Activated CD8-positive, alpha-beta memory T cell treated with anti-CD3 and anti-CD28 coated beads, Interleukin-2, amount 10 ng/mL, durations not matched to agents 7 days and 5 days (primary cell): ENCODE measurements around the gene PAPLN. TPM values are rescaled to one million over a fixed set of nuclear protein-coding genes. Genes with fewer than 3 reads are reported as not detected.
"Not testable (repeated sequence)": the region's sequence is repeated elsewhere in the genome, so short reads cannot be mapped to it uniquely, and the experiment has no call there.

Experiments used
- ATAC-seq: fragments of 150-1000 bp; cut with Tn5 transposase; one replicate; pipeline ENCODE4 v1.10.0; 2021; ENCODE audit warnings: moderate library complexity
- CTCF ChIA-PET: fragments of 350-600 bp; sonication (Branson Sonifier 250); formaldehyde crosslinking; loops from one replicate; lab custom pipeline; 2021; ENCODE audit warnings: antibody characterized with exemption; lab: Charles Lee
- DNase-seq: peaks from one replicate; pipeline ENCODE4 v3.0.0-alpha.2; 2020
- H3K27ac Mint-ChIP-seq: one replicate; pipeline ENCODE4 v1.8.0; 2021; ENCODE audit warnings: mild to moderate bottlenecking, mixed read lengths
- H3K27me3 Mint-ChIP-seq: one replicate; pipeline ENCODE4 v1.8.0; 2021; ENCODE audit warnings: mixed read lengths
- H3K36me3 Mint-ChIP-seq: one replicate; pipeline ENCODE4 v1.8.0; 2021; ENCODE audit warnings: mild to moderate bottlenecking, mixed read lengths
- H3K4me1 Mint-ChIP-seq: one replicate; pipeline ENCODE4 v1.8.0; 2021; ENCODE audit warnings: mixed read lengths
- H3K4me3 Mint-ChIP-seq: one replicate; pipeline ENCODE4 v1.8.0; 2021; ENCODE audit warnings: mild to moderate bottlenecking, moderate library complexity, mixed read lengths
- H3K9me3 Mint-ChIP-seq: one replicate; pipeline ENCODE4 v1.8.0; 2022; ENCODE audit warnings: low read depth, mixed read lengths
- total RNA-seq, 2 experiments: library from RNA; stranded (reverse); gene quantifications; one replicate each; pipeline ENCODE4 v1.2.3, GENCODE V29; 2021

The PAPLN gene, protein sequence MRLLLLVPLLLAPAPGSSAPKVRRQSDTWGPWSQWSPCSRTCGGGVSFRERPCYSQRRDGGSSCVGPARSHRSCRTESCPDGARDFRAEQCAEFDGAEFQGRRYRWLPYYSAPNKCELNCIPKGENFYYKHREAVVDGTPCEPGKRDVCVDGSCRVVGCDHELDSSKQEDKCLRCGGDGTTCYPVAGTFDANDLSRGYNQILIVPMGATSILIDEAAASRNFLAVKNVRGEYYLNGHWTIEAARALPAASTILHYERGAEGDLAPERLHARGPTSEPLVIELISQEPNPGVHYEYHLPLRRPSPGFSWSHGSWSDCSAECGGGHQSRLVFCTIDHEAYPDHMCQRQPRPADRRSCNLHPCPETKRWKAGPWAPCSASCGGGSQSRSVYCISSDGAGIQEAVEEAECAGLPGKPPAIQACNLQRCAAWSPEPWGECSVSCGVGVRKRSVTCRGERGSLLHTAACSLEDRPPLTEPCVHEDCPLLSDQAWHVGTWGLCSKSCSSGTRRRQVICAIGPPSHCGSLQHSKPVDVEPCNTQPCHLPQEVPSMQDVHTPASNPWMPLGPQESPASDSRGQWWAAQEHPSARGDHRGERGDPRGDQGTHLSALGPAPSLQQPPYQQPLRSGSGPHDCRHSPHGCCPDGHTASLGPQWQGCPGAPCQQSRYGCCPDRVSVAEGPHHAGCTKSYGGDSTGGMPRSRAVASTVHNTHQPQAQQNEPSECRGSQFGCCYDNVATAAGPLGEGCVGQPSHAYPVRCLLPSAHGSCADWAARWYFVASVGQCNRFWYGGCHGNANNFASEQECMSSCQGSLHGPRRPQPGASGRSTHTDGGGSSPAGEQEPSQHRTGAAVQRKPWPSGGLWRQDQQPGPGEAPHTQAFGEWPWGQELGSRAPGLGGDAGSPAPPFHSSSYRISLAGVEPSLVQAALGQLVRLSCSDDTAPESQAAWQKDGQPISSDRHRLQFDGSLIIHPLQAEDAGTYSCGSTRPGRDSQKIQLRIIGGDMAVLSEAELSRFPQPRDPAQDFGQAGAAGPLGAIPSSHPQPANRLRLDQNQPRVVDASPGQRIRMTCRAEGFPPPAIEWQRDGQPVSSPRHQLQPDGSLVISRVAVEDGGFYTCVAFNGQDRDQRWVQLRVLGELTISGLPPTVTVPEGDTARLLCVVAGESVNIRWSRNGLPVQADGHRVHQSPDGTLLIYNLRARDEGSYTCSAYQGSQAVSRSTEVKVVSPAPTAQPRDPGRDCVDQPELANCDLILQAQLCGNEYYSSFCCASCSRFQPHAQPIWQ
- 1 to 10 TPM in 1 of 2 experiments, under 1 TPM in 1; 0.73 to 1.8 TPM for total RNA-seq

DNA sequence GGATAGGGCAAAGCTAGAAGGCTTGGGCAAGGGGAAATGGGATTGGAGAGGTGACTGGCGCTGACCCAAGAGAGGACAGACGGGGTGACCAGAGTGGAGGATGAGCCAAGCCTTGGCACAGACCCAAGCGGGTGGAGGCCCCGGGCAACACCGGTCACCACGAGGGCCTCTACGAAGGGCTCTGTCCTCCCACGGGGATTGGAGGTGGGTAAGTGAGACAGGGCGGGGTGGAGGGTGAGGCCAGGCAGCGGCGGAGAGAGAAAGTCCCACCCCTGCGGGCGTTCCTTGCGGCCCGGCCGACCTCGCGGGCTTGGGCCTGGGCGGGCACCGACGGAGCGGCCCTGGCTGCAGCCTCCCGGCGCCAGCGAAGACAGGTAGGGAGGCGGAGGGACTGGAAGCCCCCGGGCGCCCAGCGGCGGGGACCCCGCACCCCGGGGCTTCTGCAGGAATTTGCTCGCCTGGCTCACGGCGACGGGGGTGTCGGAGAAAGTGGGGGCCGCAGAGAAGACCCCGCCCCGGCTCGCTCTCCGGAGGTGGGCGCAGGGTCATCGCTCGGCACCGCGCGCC is at the start of gene PAPLN:
Gene PAPLN, plus strand, starts transcription at position 288 of the 567 bp plus-strand sequence. CDS start 2,273 bp downstream, outside the sequence.
- DNase-seq (no peak), ATAC-seq (peak; percentile 48)
- H3K27ac Mint-ChIP-seq: no peak within 1 kb of the TSS
- CTCF ChIA-PET: interaction anchor here (0.7 to 1.6 kb wide), 2 partner anchors 11 to 58 kb away, joined by 3 to 4 read pairs; no protein-coding TSS in a partner anchor
- peak within 1 kb of the TSS; percentile 45 for H3K4me3 Mint-ChIP-seq
- H3K9me3 Mint-ChIP-seq: no peaks in the 10 kb centered on the region
- peaks cover 83% of the 10 kb centered on the region for H3K27me3 Mint-ChIP-seq
- H3K36me3 Mint-ChIP-seq: no peaks in the 10 kb centered on the region
- peaks cover 19% of the 10 kb centered on the region for H3K4me1 Mint-ChIP-seq

DNA sequence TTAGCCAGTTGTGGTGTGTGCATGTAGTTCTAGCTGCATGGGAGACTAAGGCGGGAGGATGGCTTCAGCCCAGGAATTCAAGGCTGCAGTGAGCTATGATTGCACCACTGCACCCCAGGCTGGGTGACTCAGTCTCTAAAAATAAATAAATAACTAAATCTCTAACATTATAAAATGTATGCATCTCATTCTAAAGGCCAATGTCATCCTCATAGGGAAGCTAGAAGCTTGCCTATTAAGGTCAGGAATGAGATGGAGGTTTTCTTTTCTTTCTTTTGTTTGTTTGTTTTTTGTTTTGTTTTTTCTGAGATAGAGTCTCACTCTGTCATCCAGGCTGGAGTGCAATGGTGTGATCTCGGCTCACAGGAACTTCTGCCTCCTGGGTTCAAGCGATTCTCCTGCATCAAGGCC is 48.8 kb upstream of the PAPLN start:
- no peak overlapping the region for H3K4me3 Mint-ChIP-seq
- ATAC-seq (no peak), DNase-seq (no peak)
- H3K27me3 Mint-ChIP-seq: no peaks in the 10 kb centered on the region
- no peak overlapping the region for H3K27ac Mint-ChIP-seq
- CTCF ChIA-PET: interaction anchor here (1.2 kb wide), 1 partner anchor 9 kb away, joined by 3 read pairs; no protein-coding TSS in a partner anchor
- peaks cover 17% of the 10 kb centered on the region for H3K36me3 Mint-ChIP-seq
- peaks cover 2% of the 10 kb centered on the region for H3K4me1 Mint-ChIP-seq
- H3K9me3 Mint-ChIP-seq: no peaks in the 10 kb centered on the region

DNA sequence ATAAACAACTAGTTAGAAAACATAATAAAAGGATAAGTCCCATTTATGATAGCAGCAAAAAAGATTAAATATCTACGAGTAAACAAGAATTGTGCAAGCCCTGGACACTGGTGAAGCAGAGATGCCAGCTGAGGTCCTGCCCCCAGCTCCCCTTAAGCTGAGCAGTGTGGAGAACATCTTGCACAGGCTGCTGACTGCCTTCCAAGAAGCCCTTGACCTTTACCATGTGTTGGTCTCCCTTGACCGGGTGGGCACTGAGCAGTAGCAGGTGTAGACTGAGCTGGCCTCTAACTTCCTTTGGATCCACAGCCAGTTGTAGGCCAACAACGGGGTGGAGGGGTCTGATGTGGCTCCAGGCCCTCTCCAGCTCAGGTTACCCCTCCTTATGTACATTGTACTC is 47.7 kb upstream of the PAPLN start:
- H3K9me3 Mint-ChIP-seq: no peaks in the 10 kb centered on the region
- peaks cover 23% of the 10 kb centered on the region for H3K36me3 Mint-ChIP-seq
- ATAC-seq (no peak), DNase-seq (no peak)
- no peak overlapping the region for H3K4me3 Mint-ChIP-seq
- H3K4me1 Mint-ChIP-seq: peaks cover 2% of the 10 kb centered on the region
- no peak overlapping the region for H3K27ac Mint-ChIP-seq
- H3K27me3 Mint-ChIP-seq: no peaks in the 10 kb centered on the region
- CTCF ChIA-PET: interaction anchor here (0.6 kb wide), 1 partner anchor 200 kb away, joined by 3 read pairs; no protein-coding TSS in a partner anchor

DNA sequence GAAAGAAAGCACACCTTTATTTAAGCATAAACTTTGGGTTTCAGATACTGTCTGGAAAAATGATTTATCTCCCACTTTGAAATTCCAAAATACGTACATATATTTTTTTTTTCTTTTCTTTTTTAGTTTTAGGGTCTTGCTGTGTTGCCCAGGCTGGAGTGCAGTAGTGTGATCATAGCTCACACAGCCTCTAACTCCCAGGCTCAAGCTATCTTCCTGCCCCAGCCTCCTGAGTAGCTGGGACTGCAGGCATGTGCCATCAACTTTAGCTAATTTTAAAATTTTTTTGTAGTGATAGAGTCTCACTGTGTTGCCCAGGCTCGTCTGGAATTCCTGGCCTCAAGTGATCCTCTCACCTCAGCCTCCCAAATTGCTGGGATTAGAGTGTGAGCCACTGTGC is 45.9 kb upstream of the PAPLN start:
- Mint-ChIP-seq H3K27me3 (no peaks in the 10 kb centered on the region), H3K27ac (no peak overlapping the region), H3K4me3 (no peak overlapping the region), H3K9me3 (no peaks in the 10 kb centered on the region), H3K4me1 (peaks cover 2% of the 10 kb centered on the region), H3K36me3 (peaks cover 27% of the 10 kb centered on the region)
- ATAC-seq (no peak), DNase-seq (no peak)
- CTCF ChIA-PET: interaction anchor here (1.0 to 1.2 kb wide), 2 partner anchors 13 to 281 kb away, joined by 3 read pairs; no protein-coding TSS in a partner anchor

DNA sequence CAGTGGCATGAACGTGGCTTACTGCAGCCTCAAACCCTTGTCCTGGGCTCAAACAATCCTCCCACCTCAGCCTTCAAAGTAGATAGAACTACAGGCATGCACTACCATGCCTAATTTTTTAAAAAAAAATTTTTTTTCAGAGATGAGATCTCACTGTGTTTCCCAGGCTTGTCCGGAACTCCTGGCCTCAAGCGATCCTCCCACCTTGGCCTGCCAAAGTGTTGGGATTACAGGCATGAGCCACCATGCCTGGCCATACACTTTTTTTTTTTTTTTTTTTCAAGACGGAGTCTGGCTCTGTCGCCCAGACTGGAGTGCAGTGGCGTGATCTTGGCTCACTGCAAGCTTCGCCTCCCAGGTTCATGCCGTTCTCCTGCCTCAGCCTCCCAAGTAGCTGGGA is 43.0 kb upstream of the PAPLN start:
- CTCF ChIA-PET, H3K27me3 Mint-ChIP-seq: not testable (repeated sequence)
- H3K36me3 Mint-ChIP-seq: peaks cover 31% of the 10 kb centered on the region

DNA sequence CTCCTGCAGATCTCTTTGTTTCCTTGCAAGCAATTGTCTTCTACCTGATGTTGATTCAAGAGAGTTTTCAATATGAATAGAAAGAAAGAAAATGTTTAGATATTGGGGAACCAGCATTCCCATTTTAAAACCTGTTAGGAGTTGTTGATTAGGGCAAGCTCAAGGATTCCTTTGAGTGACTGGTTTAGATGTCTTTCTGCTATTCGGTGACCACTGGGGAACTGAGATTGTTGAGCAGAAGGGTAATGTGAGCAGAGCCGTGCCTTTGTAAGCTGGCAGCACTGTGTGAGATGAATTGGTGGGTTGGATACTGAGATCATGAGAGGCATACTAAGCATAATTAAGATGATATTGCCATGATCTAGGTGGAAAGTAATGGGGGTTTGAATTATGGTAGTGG is 39.1 kb upstream of the PAPLN start:
- DNase-seq (no peak), ATAC-seq (no peak)
- no peaks in the 10 kb centered on the region for H3K9me3 Mint-ChIP-seq
- no peak overlapping the region for H3K4me3 Mint-ChIP-seq
- peaks cover 37% of the 10 kb centered on the region for H3K36me3 Mint-ChIP-seq
- H3K27me3 Mint-ChIP-seq: no peaks in the 10 kb centered on the region
- CTCF ChIA-PET: interaction anchor here (1.0 kb wide), 2 partner anchors 10 to 274 kb away, joined by 3 to 4 read pairs; no protein-coding TSS in a partner anchor
- H3K4me1 Mint-ChIP-seq: no peaks in the 10 kb centered on the region
- H3K27ac Mint-ChIP-seq: no peak overlapping the region

More for the DNA sequence above, 43.0 kb upstream of the PAPLN start:
- not testable (repeated sequence) for H3K4me1 Mint-ChIP-seq, DNase-seq, ATAC-seq, H3K9me3 Mint-ChIP-seq, H3K4me3 Mint-ChIP-seq, H3K27ac Mint-ChIP-seq

DNA sequence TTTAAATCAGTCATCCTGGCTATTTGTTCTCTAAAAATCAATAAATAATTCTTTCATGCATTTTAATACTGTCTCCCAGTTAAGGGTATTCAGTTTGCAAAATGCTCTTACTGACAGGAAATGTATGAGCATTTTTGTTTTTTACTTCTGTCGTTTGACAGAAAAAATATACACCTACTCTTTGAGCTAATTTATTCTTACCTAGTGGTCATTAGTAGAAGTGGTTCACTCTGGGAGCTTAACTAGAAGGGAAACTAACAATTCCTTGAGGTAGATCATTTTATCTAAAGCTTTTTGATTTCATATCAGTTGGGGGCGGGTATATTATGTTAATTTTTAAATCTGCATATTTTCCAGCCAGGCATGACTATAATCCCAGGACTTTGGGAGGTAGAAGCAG is 33.8 kb upstream of the PAPLN start:
- Mint-ChIP-seq H3K4me3 (no peak overlapping the region), H3K36me3 (peaks cover 56% of the 10 kb centered on the region), H3K4me1 (no peaks in the 10 kb centered on the region), H3K27ac (no peak overlapping the region), H3K27me3 (no peaks in the 10 kb centered on the region), H3K9me3 (peaks cover 2% of the 10 kb centered on the region)
- ATAC-seq (no peak), DNase-seq (no peak)
- CTCF ChIA-PET: no interaction called here

DNA sequence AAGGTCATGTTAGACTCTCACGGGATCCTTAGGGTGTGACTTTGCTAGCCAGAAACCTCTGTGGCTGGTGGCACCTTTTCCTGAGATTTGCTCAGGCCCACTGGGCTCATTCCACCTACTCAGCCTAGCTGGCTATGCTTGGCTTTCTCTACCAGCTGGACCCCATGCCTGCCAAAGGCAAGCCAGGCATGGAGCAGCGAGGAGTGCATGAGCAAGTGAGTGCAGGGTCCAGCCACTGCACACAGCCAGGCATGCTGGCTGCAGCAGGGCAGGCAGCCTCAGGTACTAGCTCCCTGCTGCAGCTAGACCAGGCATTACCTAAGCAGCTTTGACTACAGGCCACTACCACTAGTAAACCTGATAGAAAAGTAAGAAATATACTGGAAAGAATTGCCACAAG is 29.7 kb upstream of the PAPLN start:
- Mint-ChIP-seq H3K9me3 (peaks cover 2% of the 10 kb centered on the region), H3K4me3 (no peak overlapping the region), H3K36me3 (peaks cover 61% of the 10 kb centered on the region), H3K4me1 (peaks cover 2% of the 10 kb centered on the region), H3K27me3 (no peaks in the 10 kb centered on the region), H3K27ac (no peak overlapping the region)
- CTCF ChIA-PET: no interaction called here
- ATAC-seq (no peak), DNase-seq (no peak)

DNA sequence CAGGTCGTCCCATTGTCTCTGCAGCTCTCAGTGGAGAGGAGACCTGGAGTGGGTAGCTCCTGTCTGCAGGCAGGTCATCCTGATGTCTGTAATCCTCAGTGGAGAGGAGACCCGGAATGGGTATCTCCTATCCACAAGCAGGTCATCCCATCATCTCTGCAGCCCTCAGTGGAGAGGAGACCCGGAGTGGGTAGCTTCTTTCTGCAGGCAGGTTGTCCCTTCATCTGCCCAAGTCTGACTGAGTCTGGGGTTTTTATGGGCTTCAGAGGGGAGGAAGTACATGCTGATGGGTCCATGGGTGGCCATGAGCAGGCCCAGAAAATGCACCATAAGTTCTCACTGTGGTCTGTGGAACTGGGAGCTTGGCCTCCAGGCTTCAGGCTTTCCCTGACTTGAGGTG is 28.9 kb upstream of the PAPLN start:
- DNase-seq: no peak
- H3K27ac Mint-ChIP-seq: no peak overlapping the region
- no peaks in the 10 kb centered on the region for H3K27me3 Mint-ChIP-seq
- peaks cover 2% of the 10 kb centered on the region for H3K4me1 Mint-ChIP-seq
- CTCF ChIA-PET: no interaction called here
- ATAC-seq: no peak
- peaks cover 65% of the 10 kb centered on the region for H3K36me3 Mint-ChIP-seq
- H3K9me3 Mint-ChIP-seq: peaks cover 2% of the 10 kb centered on the region
- H3K4me3 Mint-ChIP-seq: no peak overlapping the region

DNA sequence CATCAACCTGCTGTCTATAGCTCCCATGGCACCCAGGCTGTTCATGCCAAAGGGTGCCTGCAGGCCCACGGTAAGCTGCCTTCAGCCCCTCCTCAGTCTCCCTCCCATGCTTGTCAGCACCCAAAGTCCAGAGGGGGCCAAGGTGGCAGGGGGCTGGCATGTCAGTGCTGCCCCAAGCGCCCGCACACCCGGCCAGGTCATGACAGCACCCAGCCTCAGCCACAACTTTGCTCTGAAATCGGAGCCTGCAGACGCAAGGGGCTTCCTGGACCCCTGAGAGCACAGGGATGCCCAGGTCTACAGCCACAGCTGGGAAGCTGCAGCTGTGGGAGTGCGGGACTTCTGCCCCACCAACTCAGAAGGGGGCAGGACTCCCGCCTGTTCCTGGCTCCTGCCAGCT is 28.5 kb upstream of the PAPLN start:
- Mint-ChIP-seq H3K4me1 (peaks cover 2% of the 10 kb centered on the region), H3K36me3 (peaks cover 64% of the 10 kb centered on the region), H3K9me3 (peaks cover 2% of the 10 kb centered on the region), H3K4me3 (no peak overlapping the region), H3K27ac (no peak overlapping the region), H3K27me3 (no peaks in the 10 kb centered on the region)
- ATAC-seq (no peak), DNase-seq (no peak)
- CTCF ChIA-PET: interaction anchor here (0.6 to 1.6 kb wide), 2 partner anchors 180 to 263 kb away, joined by 3 to 7 read pairs; no protein-coding TSS in a partner anchor

DNA sequence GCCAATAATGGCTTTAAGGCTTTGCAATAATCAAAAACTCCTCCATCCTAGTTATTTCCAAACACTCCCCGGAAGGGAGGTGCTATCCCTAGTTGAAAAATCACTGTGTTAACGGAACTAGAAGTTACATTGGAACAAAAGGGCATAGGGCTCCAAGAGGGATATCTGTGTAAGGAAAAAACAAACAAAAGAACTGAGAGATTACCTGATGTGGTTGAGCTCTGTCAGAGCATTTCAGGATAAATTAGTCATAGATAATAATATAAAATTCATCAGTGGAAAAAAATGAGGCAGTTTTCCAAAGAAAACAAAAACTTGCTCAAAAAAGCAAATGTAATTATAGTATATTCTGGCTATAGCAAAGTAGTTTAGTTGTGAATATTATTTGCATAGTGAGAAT is 27.4 kb upstream of the PAPLN start:
- H3K27ac Mint-ChIP-seq: no peak overlapping the region
- ATAC-seq (no peak), DNase-seq (no peak)
- CTCF ChIA-PET: interaction anchor here (1.6 kb wide), 1 partner anchor 262 kb away, joined by 7 read pairs; no protein-coding TSS in a partner anchor
- H3K27me3 Mint-ChIP-seq: no peaks in the 10 kb centered on the region
- H3K9me3 Mint-ChIP-seq: peaks cover 2% of the 10 kb centered on the region
- no peak overlapping the region for H3K4me3 Mint-ChIP-seq
- peaks cover 67% of the 10 kb centered on the region for H3K36me3 Mint-ChIP-seq
- peaks cover 2% of the 10 kb centered on the region for H3K4me1 Mint-ChIP-seq

DNA sequence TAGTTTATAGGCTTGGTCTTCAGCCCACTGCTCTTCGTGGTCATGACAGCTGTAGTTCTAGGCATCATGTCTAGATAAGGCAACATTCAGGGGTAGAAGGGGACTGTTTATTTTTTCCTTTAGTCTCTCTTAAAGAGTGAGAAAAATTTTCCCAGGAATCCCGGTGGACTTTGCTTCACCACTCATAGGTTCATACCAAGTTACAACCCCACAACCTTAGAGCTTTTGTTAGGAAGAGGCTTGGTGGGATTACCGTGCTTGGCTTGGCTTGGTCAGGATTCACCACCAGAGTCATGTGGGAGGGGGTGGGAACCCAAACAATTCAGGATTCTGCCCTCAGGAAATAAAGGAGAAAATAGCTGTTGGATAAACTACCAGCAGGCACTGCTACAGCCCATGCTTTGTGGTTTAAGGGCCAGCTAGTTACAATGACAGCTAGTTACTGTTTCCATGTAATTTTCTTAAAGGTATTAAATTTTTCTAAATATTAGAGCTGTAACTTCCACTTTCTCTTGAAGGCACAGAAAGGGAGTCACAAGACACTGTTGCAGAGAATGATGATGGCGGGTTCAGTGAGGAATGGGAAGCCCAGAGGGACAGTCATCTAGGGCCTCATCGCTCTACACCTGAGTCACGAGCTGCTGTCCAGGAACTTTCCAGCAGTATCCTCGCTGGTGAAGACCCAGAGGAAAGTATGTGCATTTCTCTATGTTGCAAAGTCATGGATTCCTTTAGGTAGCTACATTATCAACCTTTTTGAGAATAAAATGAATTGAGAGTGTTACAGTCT is 25.9 kb upstream of the PAPLN start:
- no peak for DNase-seq
- H3K4me1 Mint-ChIP-seq: peaks cover 2% of the 10 kb centered on the region
- H3K4me3 Mint-ChIP-seq: no peak overlapping the region
- no peak overlapping the region for H3K27ac Mint-ChIP-seq
- ATAC-seq: no peak
- H3K27me3 Mint-ChIP-seq: no peaks in the 10 kb centered on the region
- H3K9me3 Mint-ChIP-seq: peaks cover 2% of the 10 kb centered on the region
- peaks cover 57% of the 10 kb centered on the region for H3K36me3 Mint-ChIP-seq
- CTCF ChIA-PET: interaction anchor here (1.4 kb wide), 1 partner anchor 20 kb away, joined by 3 read pairs; no protein-coding TSS in a partner anchor
